B cell (primary cell): ENCODE data around the gene NDC1.

ENCODE experiments used
- CTCF ChIP-seq: fragments of 200-600 bp; IDR thresholded peaks from one replicate; pipeline ENCODE4 v1.8.0; 2022; ENCODE audit warnings: antibody characterized with exemption, mild to moderate bottlenecking
- EZH2 ChIP-seq: IDR thresholded peaks from 2 replicates; pipeline ENCODE4 v1.6.1; 2012; ENCODE audit warnings: borderline replicate concordance, low read depth, mild to moderate bottlenecking, moderate library complexity, low read length; ENCODE audit not compliant: insufficient read depth, poor library complexity, severe bottlenecking

- TF ChIP-seq CTCF (no peak), EZH2 (no peak)
Measured at GRCh38 chr1:53819387-53819786, 18.7 kb downstream of the NDC1 start.
